ENCODE measurements around the gene SLC7A14.

GRCh38 chr3:170470063-170471016 is 115.5 kb downstream of the SLC7A14 start:
- TF ChIP-seq ZNF274 (CRISPR knock-in tag; IDR thresholded peaks at IDR 0.05) (no peak), FOXM1 (CRISPR knock-in tag; IDR thresholded peaks at IDR 0.05) (no peak), ZKSCAN1 (IDR thresholded peaks at IDR 0.05; ENCODE audit: low read length) (no peak), ZNF326 (CRISPR knock-in tag; IDR thresholded peaks at IDR 0.05; ENCODE audit: borderline replicate concordance) (no peak)
